Measurements from ENCODE around the gene UIMC1.

Gene UIMC1

GRCh38 chr5:176902911-176903664 lies 103.5 kb downstream of the UIMC1 start:
- no peak for DNase-seq (ENCODE audit: low read depth in 3 of 3, low spot score in 1 of 3)

GRCh38 chr5:176902102-176902814 lies 104.3 kb downstream of the UIMC1 start:
- DNase-seq (ENCODE audit: low read depth in 3 of 3, low spot score in 1 of 3) = no peak

GRCh38 chr5:176901260-176902101 lies 105.1 kb downstream of the UIMC1 start:
- DNase-seq (ENCODE audit: low read depth in 3 of 3, low spot score in 1 of 3) = no peak

GRCh38 chr5:176900780-176901204 lies 105.8 kb downstream of the UIMC1 start:
- DNase-seq (ENCODE audit: low read depth in 3 of 3, low spot score in 1 of 3) = no peak

GRCh38 chr5:176899946-176900779 lies 106.4 kb downstream of the UIMC1 start:
- no peak for DNase-seq (ENCODE audit: low read depth in 3 of 3, low spot score in 1 of 3)

- no peak for DNase-seq (ENCODE audit: low read depth in 3 of 3, low spot score in 1 of 3)
Measured at GRCh38 chr5:176899296-176899891, 107.2 kb downstream of the UIMC1 start, which contains the start of gene HK3. Gene HK3, minus strand, starts transcription at chr5:176899346. Its CDS starts 3,187 bp downstream, at chr5:176896159.

GRCh38 chr5:176897263-176897662 lies 109.3 kb downstream of the UIMC1 start:
- no peak for DNase-seq (ENCODE audit: low read depth in 3 of 3, low spot score in 1 of 3)

- DNase-seq (ENCODE audit: low read depth in 3 of 3, low spot score in 1 of 3) = no peak
Measured at GRCh38 chr5:176895831-176896230, 110.7 kb downstream of the UIMC1 start.

GRCh38 chr5:176894298-176894697 lies 112.3 kb downstream of the UIMC1 start:
- no peak for DNase-seq (ENCODE audit: low read depth in 3 of 3, low spot score in 1 of 3)

- DNase-seq (ENCODE audit: low read depth in 3 of 3, low spot score in 1 of 3) = no peak
Measured at GRCh38 chr5:176892663-176893062, 113.9 kb downstream of the UIMC1 start.

GRCh38 chr5:176891331-176891958 lies 115.1 kb downstream of the UIMC1 start:
- DNase-seq (ENCODE audit: low read depth in 3 of 3, low spot score in 1 of 3) = no peak

GRCh38 chr5:176890455-176891330 lies 115.9 kb downstream of the UIMC1 start:
- DNase-seq (ENCODE audit: low read depth in 3 of 3, low spot score in 1 of 3) = no peak

- DNase-seq (ENCODE audit: low read depth in 3 of 3, low spot score in 1 of 3) = no peak
Measured at GRCh38 chr5:176889321-176890280, 117.0 kb downstream of the UIMC1 start.

GRCh38 chr5:176888865-176889165 lies 117.8 kb downstream of the UIMC1 start:
- DNase-seq (ENCODE audit: low read depth in 3 of 3, low spot score in 1 of 3) = no peak

GRCh38 chr5:176888016-176888864 lies 118.3 kb downstream of the UIMC1 start:
- DNase-seq (ENCODE audit: low read depth in 3 of 3, low spot score in 1 of 3) = no peak

- DNase-seq (ENCODE audit: low read depth in 3 of 3, low spot score in 1 of 3) = no peak
Measured at GRCh38 chr5:176887252-176887849, 119.2 kb downstream of the UIMC1 start.

All from stimulated activated CD4-positive, alpha-beta T cell treated with anti-CD3 and anti-CD28 coated beads, TNF-alpha, amount 100 ng/mL, for 1 hour (primary cell).